ENCODE results near the gene CLEC4G. TPM values are rescaled to one million over a fixed set of nuclear protein-coding genes. Genes with fewer than 3 reads are reported as not detected.
A peak's percentile ranks its signal among the peaks of the same experiment; 100 is the strongest.

The CLEC4G gene
- total and polyA plus RNA-seq, 2 of the 8 experiments (the other 6 are each of a cell fraction or from before 2014, with no cell fraction given), result 0.35 to 2.9 TPM

DNA sequence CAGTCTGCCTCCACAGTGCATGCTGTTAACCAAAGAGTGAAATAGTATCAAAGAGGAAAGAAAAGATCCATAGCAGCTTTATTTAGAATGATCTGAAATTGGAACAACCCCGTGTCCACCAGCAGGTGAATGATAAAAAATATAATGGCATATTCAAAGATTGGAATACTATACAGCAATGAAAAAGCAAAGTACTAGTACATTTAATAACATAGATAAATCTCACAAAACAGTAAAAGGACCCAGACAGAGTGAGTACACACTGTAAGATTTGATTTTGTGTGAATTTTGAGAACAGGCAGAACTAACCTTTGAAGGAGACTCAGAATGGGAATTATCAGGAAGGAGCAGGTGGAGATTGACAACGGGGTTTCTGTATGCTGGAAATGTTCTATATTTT, 16.3 kb upstream of the CLEC4G start:
- Histone ChIP-seq H2BK15ac (ENCODE audit: low read length) (no peak overlapping the region), H3K23me2 (ENCODE audit: low read depth, low read length) (no peaks in the 10 kb centered on the region; the same call in 1 of the 2 replicates), H3K79me2 (ENCODE audit: control insufficient read depth in 1 of 2, insufficient read depth in 2 of 2, low read length in 2 of 2) (no peaks in the 10 kb centered on the region), H2BK120ac (replicated peaks; ENCODE audit: low read depth, low read length) (peak overlapping the region; percentile 81), H2AFZ (ENCODE audit: low read length) (no peak overlapping the region), H2AK5ac (ENCODE audit: low read depth, low read length) (no peak overlapping the region), H2BK20ac (ENCODE audit: low read length) (no peak overlapping the region), H3K4me2 (ENCODE audit: insufficient read depth in 1 of 2, low read depth in 2 of 2, low read length in 2 of 2) (peak overlapping the region in 1 of 2 experiments; percentile 20; a peak in 1 of 4 replicates), H3K23ac (ENCODE audit: insufficient read length) (no peak overlapping the region), H4K20me1 (replicated peaks in 1 of 2; ENCODE audit: control insufficient read depth in 1 of 2, insufficient read depth in 2 of 2, low read length in 2 of 2) (no peaks in the 10 kb centered on the region), H2BK5ac (ENCODE audit: low read depth, low read length) (no peak overlapping the region), H3K9me3 (ENCODE audit: insufficient read depth in 2 of 2, low read depth in 1 of 2, low read length in 1 of 2) (0 out of 4 replicates have a peak, but pooled peaks cover 0 to 6% of the 10 kb centered on the region in 2 experiments), H3K79me1 (ENCODE audit: low read depth, low read length) (no peaks in the 10 kb centered on the region), H3K4me3 (ENCODE audit: extremely low read depth in 1 of 4, insufficient read depth in 2 of 4, low read depth in 3 of 4, low read length in 4 of 4) (peak overlapping the region in 1 of 4 experiments; percentile 22; a peak in 1 of 8 replicates), H3K56ac (replicated peaks; ENCODE audit: insufficient read length, low read depth, low read length) (no peak overlapping the region), H4K91ac (replicated peaks; ENCODE audit: insufficient read length, low read length) (peak overlapping the region; percentile 57), H3K14ac (ENCODE audit: insufficient read length) (no peak overlapping the region), H4K5ac (ENCODE audit: insufficient read length, low read depth, low read length) (peak overlapping the region; percentile 94), H3K27me3 (replicated peaks in 1 of 4; ENCODE audit: control insufficient read depth in 3 of 4, extremely low read depth in 1 of 4, insufficient read depth in 3 of 4, low read length in 3 of 4) (no peaks in the 10 kb centered on the region; a peak in 1 of 7 replicates), H3K4ac (replicated peaks; ENCODE audit: insufficient read length, low read depth, low read length) (peak overlapping the region; percentile 51), H3K9ac (replicated peaks in 1 of 4; ENCODE audit: extremely low read depth in 1 of 4, low read depth in 3 of 4, low read length in 3 of 4) (no peak overlapping the region), H3K27ac (ENCODE audit: low read depth, low read length) (peak overlapping the region; percentile 28; the same call in 1 of the 2 replicates), H3K36me3 (ENCODE audit: control insufficient read depth in 2 of 4, insufficient read depth in 4 of 4, low read length in 3 of 4) (no peaks in the 10 kb centered on the region), H2BK12ac (ENCODE audit: low read depth, low read length) (no peak overlapping the region), H3K4me1 (replicated peaks in 1 of 4; ENCODE audit: control insufficient read depth in 3 of 4, insufficient read depth in 4 of 4, low read length in 3 of 4) (peaks cover 3 to 15% (median 8%) of the 10 kb centered on the region in 4 experiments; a peak in 6 of 7 replicates), H3K18ac (ENCODE audit: extremely low read depth, low read length) (no peak overlapping the region), H4K8ac (ENCODE audit: extremely low read depth, insufficient read depth, low read length) (no peak overlapping the region)
- no peak for DNase-seq (ENCODE audit: low read depth in 1 of 2, low spot score in 2 of 2)
- CTCF ChIA-PET (ENCODE audit: partially characterized antibody), result interaction anchor here (0.8 to 1.8 kb wide), 6 partner anchors 27 to 84 kb away, joined by 3 to 7 read pairs (median 3); partner anchors contain the start of gene TRAPPC5
- POLR2A ChIA-PET (ENCODE audit: partially characterized antibody), result no interaction called here
- 82% methylated on average over 2 of the region's 2 CpGs; no CpG with 5 or more reads in 1 of the 2 experiments for WGBS, 2 experiments (ENCODE audit: extremely low coverage in 1 of 2, insufficient coverage in 1 of 2, insufficient read length in 1 of 2, insufficient replicate concordance in 2 of 2, low coverage in 1 of 2, low lambda C conversion rate in 2 of 2, missing lambda C conversion rate in 1 of 2)
- FAIRE-seq, result no peak
- TF ChIP-seq BACH1 (IDR thresholded peaks at IDR 0.05; ENCODE audit: low read length), result no peak
- TF ChIP-seq RXRA (IDR thresholded peaks at IDR 0.05; ENCODE audit: insufficient read depth, low read depth, low read length), result no peak
- no peak for TF ChIP-seq FOSL1 (IDR thresholded peaks at IDR 0.05; ENCODE audit: insufficient read depth, low read depth, low read length)
- peak in 1 of 2 experiments; percentile 64; a peak in 1 of 4 replicates for TF ChIP-seq HDAC2 (IDR thresholded peaks at IDR 0.05; ENCODE audit: borderline replicate concordance in 1 of 2, low read depth in 2 of 2, low read length in 2 of 2)
- TF ChIP-seq KDM1A (IDR thresholded peaks at IDR 0.05; ENCODE audit: borderline replicate concordance, low read length), result peak; percentile 91; the same call in 1 of the 2 replicates
- no peak for TF ChIP-seq SP4 (IDR thresholded peaks at IDR 0.05; ENCODE audit: low read length)
- no peak for TF ChIP-seq TEAD4 (IDR thresholded peaks at IDR 0.05; ENCODE audit: low read depth, low read length)

Data from H1 (cell line).